H9 (cell line): ENCODE data around the gene AP1S3. TPM values are rescaled to one million over a fixed set of nuclear protein-coding genes. Genes with fewer than 3 reads are reported as not detected.

Source experiments
- DNase-seq: peaks from one replicate; pipeline ENCODE4 v3.0.0-alpha.2; 2017
- H2AFZ ChIP-seq: one replicate; pipeline ENCODE4 v1.6.1; 2013; ENCODE audit warnings: mild to moderate bottlenecking, low read length, control low read depth, moderate library complexity
- H2AK5ac ChIP-seq: 2 replicates; pipeline ENCODE4 v1.6.1; 2013; ENCODE audit warnings: low read length, control low read depth, mixed read lengths; ENCODE audit not compliant: insufficient read length
- H2BK120ac ChIP-seq: one replicate; pipeline ENCODE4 v1.6.1; 2013; ENCODE audit warnings: low read depth, mild to moderate bottlenecking, low read length, control low read depth, inconsistent platforms; ENCODE audit not compliant: poor library complexity, severe bottlenecking
- H2BK12ac ChIP-seq: 2 replicates; pipeline ENCODE4 v1.6.1; 2013; ENCODE audit warnings: low read length, control low read depth, mixed read lengths, low read depth; ENCODE audit not compliant: insufficient read length
- H2BK15ac ChIP-seq: 2 replicates; pipeline ENCODE4 v1.6.1; 2013; ENCODE audit warnings: low read depth, low read length, control low read depth
- H2BK20ac ChIP-seq: one replicate; pipeline ENCODE4 v1.6.1; 2013; ENCODE audit warnings: low read depth, mild to moderate bottlenecking, low read length, control low read depth, inconsistent platforms; ENCODE audit not compliant: poor library complexity, severe bottlenecking
- H2BK5ac ChIP-seq: 2 replicates; pipeline ENCODE4 v1.6.1; 2013; ENCODE audit warnings: low read length, control low read depth, mixed read lengths; ENCODE audit not compliant: insufficient read length
- H3K14ac ChIP-seq: 2 replicates; pipeline ENCODE4 v1.6.1; 2013; ENCODE audit warnings: low read length, control low read depth; ENCODE audit not compliant: insufficient read depth
- H3K18ac ChIP-seq: 2 replicates; pipeline ENCODE4 v1.6.1; 2013; ENCODE audit warnings: low read depth, mild to moderate bottlenecking, mixed read lengths, low read length, control low read depth; ENCODE audit not compliant: insufficient read length
- H3K23ac ChIP-seq: 2 replicates; pipeline ENCODE4 v1.6.1; 2013; ENCODE audit warnings: low read length, control low read depth, mixed read lengths, low read depth; ENCODE audit not compliant: insufficient read length
- H3K23me2 ChIP-seq: 2 replicates; pipeline ENCODE4 v1.6.1; 2013; ENCODE audit warnings: low read depth, mild to moderate bottlenecking, mixed read lengths, low read length, control low read depth; ENCODE audit not compliant: insufficient read length, poor library complexity, severe bottlenecking
- H3K27ac ChIP-seq: 2 replicates; pipeline ENCODE4 v1.5.1; 2013; ENCODE audit warnings: low read length, control low read depth, mixed read lengths, low read depth; ENCODE audit not compliant: insufficient read length
- H3K27me3 ChIP-seq: 2 replicates; pipeline ENCODE4 v1.6.1; 2013; ENCODE audit warnings: low read length, control low read depth, inconsistent platforms; ENCODE audit not compliant: insufficient read depth
- H3K4ac ChIP-seq: 2 replicates; pipeline ENCODE4 v1.6.1; 2013; ENCODE audit warnings: low read depth, mild to moderate bottlenecking, control low read depth, inconsistent platforms, low read length, moderate library complexity
- H3K4me1 ChIP-seq: 2 replicates; pipeline ENCODE4 v1.6.1; 2013; ENCODE audit warnings: low read length, control low read depth, inconsistent platforms; ENCODE audit not compliant: insufficient read depth
- H3K4me2 ChIP-seq: 2 replicates; pipeline ENCODE4 v1.6.1; 2013; ENCODE audit warnings: low read length, control low read depth, mixed read lengths; ENCODE audit not compliant: insufficient read length, insufficient read depth
- H3K56ac ChIP-seq: 2 replicates; pipeline ENCODE4 v1.6.1; 2013; ENCODE audit warnings: low read depth, mild to moderate bottlenecking, mixed read lengths, low read length, control low read depth; ENCODE audit not compliant: insufficient read length
- H3K79me1 ChIP-seq: 2 replicates; pipeline ENCODE4 v1.6.1; 2013; ENCODE audit warnings: low read depth, mild to moderate bottlenecking, moderate library complexity, low read length, control low read depth, inconsistent platforms; ENCODE audit not compliant: insufficient read depth, poor library complexity, severe bottlenecking
- H3K79me2 ChIP-seq: 2 replicates; pipeline ENCODE4 v1.6.1; 2013; ENCODE audit warnings: low read length, control low read depth, inconsistent platforms; ENCODE audit not compliant: insufficient read depth
- H3K9ac ChIP-seq: 2 replicates; pipeline ENCODE4 v1.6.1; 2013; ENCODE audit warnings: low read length, control low read depth, mixed read lengths; ENCODE audit not compliant: insufficient read length; ENCODE audit errors: extremely low read depth
- H3K9me3 ChIP-seq: one replicate; pipeline ENCODE4 v1.6.1; 2013; ENCODE audit warnings: low read depth, low read length, inconsistent platforms; ENCODE audit not compliant: control insufficient read depth
- H3T11ph ChIP-seq: one replicate; pipeline ENCODE4 v1.6.1; 2013; ENCODE audit warnings: mild to moderate bottlenecking, low read length, control low read depth, inconsistent platforms
- H4K20me1 ChIP-seq: one replicate; pipeline ENCODE4 v1.6.1; 2013; ENCODE audit not compliant: control insufficient read depth, insufficient read length, insufficient read depth
- H4K5ac ChIP-seq: 2 replicates; pipeline ENCODE4 v1.6.1; 2013; ENCODE audit warnings: low read depth, mild to moderate bottlenecking, mixed read lengths, low read length, control low read depth; ENCODE audit not compliant: insufficient read length
- H4K8ac ChIP-seq: replicated peaks from 2 replicates; pipeline ENCODE4 v1.6.1; 2013; ENCODE audit warnings: low read length, control low read depth, mixed read lengths, low read depth; ENCODE audit not compliant: insufficient read length
- H4K91ac ChIP-seq: 2 replicates; pipeline ENCODE4 v1.6.1; 2013; ENCODE audit warnings: low read depth, mild to moderate bottlenecking, moderate library complexity, mixed read lengths, low read length, control low read depth; ENCODE audit not compliant: insufficient read length
- H3K27ac Mint-ChIP-seq, 3 experiments: 2 replicates in 2 of 3; 3 replicates in 1 of 3; pipeline ENCODE4 v1.8.0; 2020 to 2021; ENCODE audit warnings: mixed read lengths in 3 of 3, mild to moderate bottlenecking in 1 of 3, moderate library complexity in 1 of 3
- H3K27me3 Mint-ChIP-seq: 2 replicates; pipeline ENCODE4 v1.8.0; 2021; ENCODE audit warnings: low read depth, mild to moderate bottlenecking, moderate library complexity, mixed read lengths
- H3K36me3 Mint-ChIP-seq, 3 experiments: 2 replicates in 2 of 3; 3 replicates in 1 of 3; pipeline ENCODE4 v1.8.0; 2020 to 2021; ENCODE audit warnings: low read depth in 3 of 3, mixed read lengths in 3 of 3; ENCODE audit not compliant: insufficient read depth in 1 of 3
- H3K4me1 Mint-ChIP-seq, 2 experiments: 2 replicates each; pipeline ENCODE4 v1.8.0; 2020; ENCODE audit warnings: mixed read lengths in 2 of 2
- H3K4me3 Mint-ChIP-seq, 2 experiments: 2 replicates in 1 of 2; 3 replicates in 1 of 2; pipeline ENCODE4 v1.8.0; 2020 to 2021; ENCODE audit warnings: mild to moderate bottlenecking in 2 of 2, mixed read lengths in 2 of 2, moderate library complexity in 1 of 2
- H3K9me3 Mint-ChIP-seq, 2 experiments: 2 replicates in 1 of 2; 3 replicates in 1 of 2; pipeline ENCODE4 v1.8.0; 2020; ENCODE audit warnings: mild to moderate bottlenecking in 2 of 2, mixed read lengths in 2 of 2, moderate library complexity in 1 of 2
- WGBS: extraction: QIAGEN DNeasy Blood & Tissue Kit; methylation state at CpG from one replicate; pipeline ENCODE4 v1.1.7; 2013; ENCODE audit warnings: missing lambda C conversion rate, low lambda C conversion rate, mixed read lengths; ENCODE audit not compliant: insufficient read length; ENCODE audit errors: extremely low coverage; 5-methylcytosine and 5-hydroxymethylcytosine counted together
- total RNA-seq: library from RNA; stranded (reverse); gene quantifications from 2 replicates; pipeline ENCODE4 v1.2.1, GENCODE V29; 2021
- TF ChIP-seq, protein P1 (sequence below): fragments of 200-600 bp; sonication (generic); conservative IDR thresholded peaks from 3 replicates; pipeline ENCODE4 v1.8.0; 2021; ENCODE audit warnings: antibody characterized with exemption, mild to moderate bottlenecking

Gene AP1S3
- total RNA-seq, 1 experiment from 2014 or later, result 8.7 TPM

DNA sequence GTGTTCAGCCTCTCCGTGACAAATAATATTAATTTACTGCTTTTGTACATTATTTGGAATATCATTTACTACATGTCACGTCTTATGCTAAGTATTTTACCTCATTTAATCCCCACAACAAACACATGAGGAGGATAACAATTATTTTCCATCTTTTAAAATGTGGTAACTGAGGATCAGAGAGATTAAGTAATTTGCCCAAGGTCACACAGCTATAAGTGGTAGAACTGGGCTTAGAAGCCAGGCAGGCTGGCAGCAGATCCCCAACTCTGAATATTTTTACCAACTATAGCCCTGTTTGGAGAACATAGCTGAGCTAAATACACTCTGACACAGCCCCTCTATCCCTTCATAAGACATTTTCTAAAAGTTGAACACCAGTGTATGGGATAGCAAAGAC is 24.1 kb downstream of the AP1S3 start:
- Histone ChIP-seq H3K23me2 (no peaks in the 10 kb centered on the region), H3K27me3 (no peaks in the 10 kb centered on the region), H3K4me2 (no peak overlapping the region), H2AFZ (no peak overlapping the region), H3K79me1 (no peaks in the 10 kb centered on the region), H4K5ac (no peak overlapping the region), H4K20me1 (no peaks in the 10 kb centered on the region), H2BK15ac (no peak overlapping the region), H3K9me3 (no peaks in the 10 kb centered on the region), H3K23ac (no peak overlapping the region), H2AK5ac (no peak overlapping the region), H3K56ac (no peak overlapping the region), H2BK12ac (no peak overlapping the region), H3K4ac (no peak overlapping the region), H3K79me2 (no peaks in the 10 kb centered on the region), H2BK120ac (no peak overlapping the region), H3K18ac (no peak overlapping the region), H4K8ac (no peak overlapping the region), H3K14ac (no peak overlapping the region), H2BK5ac (no peak overlapping the region), H3T11ph (no peak overlapping the region), H3K4me1 (no peaks in the 10 kb centered on the region), H3K27ac (no peak overlapping the region), H3K9ac (no peak overlapping the region), H4K91ac (no peak overlapping the region), H2BK20ac (no peak overlapping the region)
- TF ChIP-seq, protein P1, sequence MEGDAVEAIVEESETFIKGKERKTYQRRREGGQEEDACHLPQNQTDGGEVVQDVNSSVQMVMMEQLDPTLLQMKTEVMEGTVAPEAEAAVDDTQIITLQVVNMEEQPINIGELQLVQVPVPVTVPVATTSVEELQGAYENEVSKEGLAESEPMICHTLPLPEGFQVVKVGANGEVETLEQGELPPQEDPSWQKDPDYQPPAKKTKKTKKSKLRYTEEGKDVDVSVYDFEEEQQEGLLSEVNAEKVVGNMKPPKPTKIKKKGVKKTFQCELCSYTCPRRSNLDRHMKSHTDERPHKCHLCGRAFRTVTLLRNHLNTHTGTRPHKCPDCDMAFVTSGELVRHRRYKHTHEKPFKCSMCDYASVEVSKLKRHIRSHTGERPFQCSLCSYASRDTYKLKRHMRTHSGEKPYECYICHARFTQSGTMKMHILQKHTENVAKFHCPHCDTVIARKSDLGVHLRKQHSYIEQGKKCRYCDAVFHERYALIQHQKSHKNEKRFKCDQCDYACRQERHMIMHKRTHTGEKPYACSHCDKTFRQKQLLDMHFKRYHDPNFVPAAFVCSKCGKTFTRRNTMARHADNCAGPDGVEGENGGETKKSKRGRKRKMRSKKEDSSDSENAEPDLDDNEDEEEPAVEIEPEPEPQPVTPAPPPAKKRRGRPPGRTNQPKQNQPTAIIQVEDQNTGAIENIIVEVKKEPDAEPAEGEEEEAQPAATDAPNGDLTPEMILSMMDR, result no peak
- peak overlapping the region in 1 of 3 experiments; percentile 48; a peak in 1 of 7 replicates for H3K27ac Mint-ChIP-seq
- no peak for DNase-seq
- no peaks in the 10 kb centered on the region for H3K9me3 Mint-ChIP-seq
- no peaks in the 10 kb centered on the region for H3K36me3 Mint-ChIP-seq
- WGBS, result no CpG with 5 or more reads among the region's 2 CpGs
- H3K27me3 Mint-ChIP-seq, result peaks cover 1% of the 10 kb centered on the region; the same call in 1 of the 2 replicates
- 0 out of 4 replicates have a peak, but pooled peaks cover 0 to 3% of the 10 kb centered on the region in 2 experiments for H3K4me1 Mint-ChIP-seq
- no peak overlapping the region for H3K4me3 Mint-ChIP-seq
